H9 (cell line): ENCODE measurements around the gene SMCO4. TPM values are rescaled to one million over a fixed set of nuclear protein-coding genes. Genes with fewer than 3 reads are reported as not detected.

ENCODE experiments used
- DNase-seq: peaks from one replicate; pipeline ENCODE4 v3.0.0-alpha.2; 2017
- H2AFZ ChIP-seq: one replicate; pipeline ENCODE4 v1.6.1; 2013; ENCODE audit warnings: mild to moderate bottlenecking, low read length, control low read depth, moderate library complexity
- H2AK5ac ChIP-seq: 2 replicates; pipeline ENCODE4 v1.6.1; 2013; ENCODE audit warnings: low read length, control low read depth, mixed read lengths; ENCODE audit not compliant: insufficient read length
- H2BK120ac ChIP-seq: one replicate; pipeline ENCODE4 v1.6.1; 2013; ENCODE audit warnings: low read depth, mild to moderate bottlenecking, low read length, control low read depth, inconsistent platforms; ENCODE audit not compliant: poor library complexity, severe bottlenecking
- H2BK12ac ChIP-seq: 2 replicates; pipeline ENCODE4 v1.6.1; 2013; ENCODE audit warnings: low read length, control low read depth, mixed read lengths, low read depth; ENCODE audit not compliant: insufficient read length
- H2BK15ac ChIP-seq: 2 replicates; pipeline ENCODE4 v1.6.1; 2013; ENCODE audit warnings: low read depth, low read length, control low read depth
- H2BK20ac ChIP-seq: one replicate; pipeline ENCODE4 v1.6.1; 2013; ENCODE audit warnings: low read depth, mild to moderate bottlenecking, low read length, control low read depth, inconsistent platforms; ENCODE audit not compliant: poor library complexity, severe bottlenecking
- H2BK5ac ChIP-seq: 2 replicates; pipeline ENCODE4 v1.6.1; 2013; ENCODE audit warnings: low read length, control low read depth, mixed read lengths; ENCODE audit not compliant: insufficient read length
- H3K14ac ChIP-seq: 2 replicates; pipeline ENCODE4 v1.6.1; 2013; ENCODE audit warnings: low read length, control low read depth; ENCODE audit not compliant: insufficient read depth
- H3K18ac ChIP-seq: 2 replicates; pipeline ENCODE4 v1.6.1; 2013; ENCODE audit warnings: low read depth, mild to moderate bottlenecking, mixed read lengths, low read length, control low read depth; ENCODE audit not compliant: insufficient read length
- H3K23ac ChIP-seq: 2 replicates; pipeline ENCODE4 v1.6.1; 2013; ENCODE audit warnings: low read length, control low read depth, mixed read lengths, low read depth; ENCODE audit not compliant: insufficient read length
- H3K23me2 ChIP-seq: 2 replicates; pipeline ENCODE4 v1.6.1; 2013; ENCODE audit warnings: low read depth, mild to moderate bottlenecking, mixed read lengths, low read length, control low read depth; ENCODE audit not compliant: insufficient read length, poor library complexity, severe bottlenecking
- H3K27ac ChIP-seq: 2 replicates; pipeline ENCODE4 v1.5.1; 2013; ENCODE audit warnings: low read length, control low read depth, mixed read lengths, low read depth; ENCODE audit not compliant: insufficient read length
- H3K27me3 ChIP-seq: 2 replicates; pipeline ENCODE4 v1.6.1; 2013; ENCODE audit warnings: low read length, control low read depth, inconsistent platforms; ENCODE audit not compliant: insufficient read depth
- H3K4ac ChIP-seq: 2 replicates; pipeline ENCODE4 v1.6.1; 2013; ENCODE audit warnings: low read depth, mild to moderate bottlenecking, control low read depth, inconsistent platforms, low read length, moderate library complexity
- H3K4me1 ChIP-seq: 2 replicates; pipeline ENCODE4 v1.6.1; 2013; ENCODE audit warnings: low read length, control low read depth, inconsistent platforms; ENCODE audit not compliant: insufficient read depth
- H3K4me2 ChIP-seq: 2 replicates; pipeline ENCODE4 v1.6.1; 2013; ENCODE audit warnings: low read length, control low read depth, mixed read lengths; ENCODE audit not compliant: insufficient read length, insufficient read depth
- H3K56ac ChIP-seq: 2 replicates; pipeline ENCODE4 v1.6.1; 2013; ENCODE audit warnings: low read depth, mild to moderate bottlenecking, mixed read lengths, low read length, control low read depth; ENCODE audit not compliant: insufficient read length
- H3K79me1 ChIP-seq: 2 replicates; pipeline ENCODE4 v1.6.1; 2013; ENCODE audit warnings: low read depth, mild to moderate bottlenecking, moderate library complexity, low read length, control low read depth, inconsistent platforms; ENCODE audit not compliant: insufficient read depth, poor library complexity, severe bottlenecking
- H3K79me2 ChIP-seq: 2 replicates; pipeline ENCODE4 v1.6.1; 2013; ENCODE audit warnings: low read length, control low read depth, inconsistent platforms; ENCODE audit not compliant: insufficient read depth
- H3K9ac ChIP-seq: 2 replicates; pipeline ENCODE4 v1.6.1; 2013; ENCODE audit warnings: low read length, control low read depth, mixed read lengths; ENCODE audit not compliant: insufficient read length; ENCODE audit errors: extremely low read depth
- H3K9me3 ChIP-seq: one replicate; pipeline ENCODE4 v1.6.1; 2013; ENCODE audit warnings: low read depth, low read length, inconsistent platforms; ENCODE audit not compliant: control insufficient read depth
- H3T11ph ChIP-seq: one replicate; pipeline ENCODE4 v1.6.1; 2013; ENCODE audit warnings: mild to moderate bottlenecking, low read length, control low read depth, inconsistent platforms
- H4K20me1 ChIP-seq: one replicate; pipeline ENCODE4 v1.6.1; 2013; ENCODE audit not compliant: control insufficient read depth, insufficient read length, insufficient read depth
- H4K5ac ChIP-seq: 2 replicates; pipeline ENCODE4 v1.6.1; 2013; ENCODE audit warnings: low read depth, mild to moderate bottlenecking, mixed read lengths, low read length, control low read depth; ENCODE audit not compliant: insufficient read length
- H4K8ac ChIP-seq: replicated peaks from 2 replicates; pipeline ENCODE4 v1.6.1; 2013; ENCODE audit warnings: low read length, control low read depth, mixed read lengths, low read depth; ENCODE audit not compliant: insufficient read length
- H4K91ac ChIP-seq: 2 replicates; pipeline ENCODE4 v1.6.1; 2013; ENCODE audit warnings: low read depth, mild to moderate bottlenecking, moderate library complexity, mixed read lengths, low read length, control low read depth; ENCODE audit not compliant: insufficient read length
- H3K27ac Mint-ChIP-seq, 3 experiments: 2 replicates in 2 of 3; 3 replicates in 1 of 3; pipeline ENCODE4 v1.8.0; 2020 to 2021; ENCODE audit warnings: mixed read lengths in 3 of 3, mild to moderate bottlenecking in 1 of 3, moderate library complexity in 1 of 3
- H3K27me3 Mint-ChIP-seq: 2 replicates; pipeline ENCODE4 v1.8.0; 2021; ENCODE audit warnings: low read depth, mild to moderate bottlenecking, moderate library complexity, mixed read lengths
- H3K36me3 Mint-ChIP-seq, 3 experiments: 2 replicates in 2 of 3; 3 replicates in 1 of 3; pipeline ENCODE4 v1.8.0; 2020 to 2021; ENCODE audit warnings: low read depth in 3 of 3, mixed read lengths in 3 of 3; ENCODE audit not compliant: insufficient read depth in 1 of 3
- H3K4me1 Mint-ChIP-seq, 2 experiments: 2 replicates each; pipeline ENCODE4 v1.8.0; 2020; ENCODE audit warnings: mixed read lengths in 2 of 2
- H3K4me3 Mint-ChIP-seq, 2 experiments: 2 replicates in 1 of 2; 3 replicates in 1 of 2; pipeline ENCODE4 v1.8.0; 2020 to 2021; ENCODE audit warnings: mild to moderate bottlenecking in 2 of 2, mixed read lengths in 2 of 2, moderate library complexity in 1 of 2
- H3K9me3 Mint-ChIP-seq, 2 experiments: 2 replicates in 1 of 2; 3 replicates in 1 of 2; pipeline ENCODE4 v1.8.0; 2020; ENCODE audit warnings: mild to moderate bottlenecking in 2 of 2, mixed read lengths in 2 of 2, moderate library complexity in 1 of 2
- CTCF ChIP-seq: fragments of 200-600 bp; sonication (generic); conservative IDR thresholded peaks from 3 replicates; pipeline ENCODE4 v1.8.0; 2021; ENCODE audit warnings: antibody characterized with exemption, mild to moderate bottlenecking
- WGBS: extraction: QIAGEN DNeasy Blood & Tissue Kit; methylation state at CpG from one replicate; pipeline ENCODE4 v1.1.7; 2013; ENCODE audit warnings: missing lambda C conversion rate, low lambda C conversion rate, mixed read lengths; ENCODE audit not compliant: insufficient read length; ENCODE audit errors: extremely low coverage; 5-methylcytosine and 5-hydroxymethylcytosine counted together
- total RNA-seq: library from RNA; stranded (reverse); gene quantifications from 2 replicates; pipeline ENCODE4 v1.2.1, GENCODE V29; 2021

Gene SMCO4
- total RNA-seq, 1 experiment from 2014 or later, result 35.6 TPM

DNA sequence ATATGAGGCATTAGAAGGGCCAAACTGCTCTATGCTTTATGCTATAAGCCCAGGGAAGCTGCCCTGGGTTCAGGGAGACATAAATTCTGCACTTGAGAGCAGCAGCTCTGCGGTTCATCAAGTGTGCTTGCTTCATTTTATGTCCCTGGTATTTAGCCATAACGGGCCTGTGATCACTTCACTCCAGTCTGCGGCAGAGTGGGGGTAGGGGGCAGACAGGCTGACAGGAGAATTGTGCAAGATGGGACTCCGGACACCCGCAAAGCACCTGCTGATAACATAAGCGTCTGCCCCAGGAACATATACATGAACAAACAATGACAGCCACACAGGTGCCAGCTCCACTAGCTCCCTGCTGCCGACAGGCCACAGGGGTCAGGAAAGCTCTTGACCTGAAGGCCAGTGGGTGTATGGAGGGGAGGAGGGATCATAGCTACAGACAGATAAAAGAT is 56.1 kb downstream of the SMCO4 start:
- Histone ChIP-seq H4K91ac (no peak overlapping the region), H2BK12ac (no peak overlapping the region), H3K14ac (no peak overlapping the region), H2AK5ac (no peak overlapping the region), H3K79me2 (no peaks in the 10 kb centered on the region), H3K27me3 (no peaks in the 10 kb centered on the region), H3K9me3 (no peaks in the 10 kb centered on the region), H2BK5ac (no peak overlapping the region), H4K20me1 (no peaks in the 10 kb centered on the region), H4K8ac (no peak overlapping the region), H4K5ac (no peak overlapping the region), H2AFZ (no peak overlapping the region), H3K23ac (no peak overlapping the region), H3K79me1 (no peaks in the 10 kb centered on the region), H3K18ac (no peak overlapping the region), H3T11ph (no peak overlapping the region), H2BK20ac (no peak overlapping the region), H3K4me2 (no peak overlapping the region), H3K27ac (no peak overlapping the region), H3K9ac (no peak overlapping the region), H3K4ac (no peak overlapping the region), H3K4me1 (peaks cover 26% of the 10 kb centered on the region; the same call in 1 of the 2 replicates), H3K23me2 (no peaks in the 10 kb centered on the region), H3K56ac (no peak overlapping the region), H2BK15ac (no peak overlapping the region), H2BK120ac (no peak overlapping the region)
- DNase-seq, result no peak
- no peak overlapping the region for H3K4me3 Mint-ChIP-seq
- H3K27me3 Mint-ChIP-seq, result no peaks in the 10 kb centered on the region
- H3K9me3 Mint-ChIP-seq, result no peaks in the 10 kb centered on the region
- H3K4me1 Mint-ChIP-seq, result peaks cover 13 to 20% of the 10 kb centered on the region in 2 experiments
- H3K36me3 Mint-ChIP-seq, result peaks cover 0 to 5% (median under 1%) of the 10 kb centered on the region in 3 experiments; a peak in 3 of 7 replicates
- WGBS, result no CpG with 5 or more reads among the region's 7 CpGs
- no peak for TF ChIP-seq CTCF
- H3K27ac Mint-ChIP-seq, result no peak overlapping the region
